Neural cell (in vitro differentiated cells): ENCODE data around the gene CAND1. TPM values are rescaled to one million over a fixed set of nuclear protein-coding genes. Genes with fewer than 3 reads are reported as not detected.

Experiments used
- H2AFZ ChIP-seq: fragments of 200-600, 300-800 bp; sonication (generic), shearing (Covaris generic); 2 replicates; pipeline ENCODE4 v1.6.0; 2014; ENCODE audit warnings: low read depth, mild to moderate bottlenecking, antibody characterized with exemption, low read length, moderate library complexity
- H3F3A ChIP-seq: fragments of 200-600 bp; shearing (Covaris generic); 2 replicates; pipeline ENCODE4 v1.6.1; 2016; ENCODE audit warnings: mild to moderate bottlenecking, moderate library complexity, mixed read lengths, antibody characterized with exemption, low read length; ENCODE audit not compliant: insufficient read depth, poor library complexity, severe bottlenecking
- H3K27ac ChIP-seq: fragments of 200-600, 300-800 bp; sonication (generic), shearing (Covaris generic); 2 replicates; pipeline ENCODE4 v1.5.1; 2014; ENCODE audit warnings: mild to moderate bottlenecking, low read length, moderate library complexity
- H3K27me3 ChIP-seq: fragments of 300-800, 200-600 bp; sonication (generic), shearing (Covaris generic); 2 replicates; pipeline ENCODE4 v1.6.0; 2014; ENCODE audit warnings: mild to moderate bottlenecking, low read depth, low read length, moderate library complexity; ENCODE audit not compliant: insufficient read depth
- H3K36me3 ChIP-seq: fragments of 300-800, 200-600 bp; sonication (generic), shearing (Covaris generic); 2 replicates; pipeline ENCODE4 v1.5.1; 2014; ENCODE audit warnings: mild to moderate bottlenecking, antibody characterized with exemption, low read length, moderate library complexity; ENCODE audit not compliant: insufficient read depth
- H3K4me2 ChIP-seq: fragments of 300-800, 200-600 bp; sonication (generic), shearing (Covaris generic); 2 replicates; pipeline ENCODE4 v1.6.0; 2014; ENCODE audit warnings: mild to moderate bottlenecking, low read length
- H3K4me3 ChIP-seq: fragments of 300-800, 200-600 bp; sonication (generic), shearing (Covaris generic); 2 replicates; pipeline ENCODE4 v1.5.1; 2014; ENCODE audit warnings: mild to moderate bottlenecking, low read length, moderate library complexity
- H3K79me2 ChIP-seq: fragments of 200-600 bp; shearing (Covaris generic); replicated peaks from 2 replicates; pipeline ENCODE4 v1.6.0; 2014; ENCODE audit warnings: mild to moderate bottlenecking, low read length, moderate library complexity; ENCODE audit not compliant: insufficient read depth
- H3K9ac ChIP-seq: fragments of 300-800, 200-600 bp; sonication (generic), shearing (Covaris generic); 2 replicates; pipeline ENCODE4 v1.6.1; 2016; ENCODE audit warnings: mild to moderate bottlenecking, low read length, mixed read lengths
- H3K9me2 ChIP-seq: fragments of 200-600 bp; shearing (Covaris generic); 2 replicates; pipeline ENCODE4 v1.6.1; 2016; ENCODE audit warnings: mild to moderate bottlenecking, low read length, mixed read lengths; ENCODE audit not compliant: insufficient read depth
- H3K9me3 ChIP-seq: fragments of 200-600, 300-800 bp; sonication (generic), shearing (Covaris generic); 2 replicates; pipeline ENCODE4 v1.6.1; 2016; ENCODE audit warnings: mild to moderate bottlenecking, mixed run types, low read length, moderate library complexity, mixed read lengths
- H4K20me1 ChIP-seq: fragments of 200-600 bp; shearing (Covaris generic); 2 replicates; pipeline ENCODE4 v1.6.1; 2016; ENCODE audit warnings: mild to moderate bottlenecking, mixed run types; ENCODE audit not compliant: insufficient read depth
- CTCF ChIP-seq: fragments of 450-650 bp; IDR thresholded peaks from 2 replicates; pipeline ENCODE4 v1.5.1; 2014; ENCODE audit warnings: antibody characterized with exemption, mild to moderate bottlenecking, moderate library complexity; ENCODE audit not compliant: poor library complexity, severe bottlenecking
- EP300 ChIP-seq: fragments of 450-650 bp; conservative IDR thresholded peaks from 2 replicates; pipeline ENCODE4 v1.6.1; 2014; ENCODE audit warnings: antibody characterized with exemption, mild to moderate bottlenecking, moderate library complexity; ENCODE audit not compliant: poor library complexity, severe bottlenecking
- EZH2 ChIP-seq: fragments of 200-600, 300-800 bp; shearing (Covaris generic), sonication (generic); IDR thresholded peaks from 2 replicates; pipeline ENCODE4 v1.6.1; 2014; ENCODE audit warnings: antibody characterized with exemption, low read length, borderline replicate concordance, mild to moderate bottlenecking; ENCODE audit not compliant: insufficient read depth, poor library complexity, severe bottlenecking
- MXI1 ChIP-seq: fragments of 450-650 bp; conservative IDR thresholded peaks from 2 replicates; pipeline ENCODE4 v1.6.1; 2014; ENCODE audit warnings: antibody characterized with exemption, mild to moderate bottlenecking; ENCODE audit not compliant: poor library complexity, severe bottlenecking
- POLR2AphosphoS5 ChIP-seq: IDR thresholded peaks from 2 replicates; pipeline ENCODE4 v1.6.1; 2012
- RAD21 ChIP-seq: fragments of 450-650 bp; conservative IDR thresholded peaks from 2 replicates; pipeline ENCODE4 v1.6.1; 2014; ENCODE audit warnings: antibody characterized with exemption, mild to moderate bottlenecking, moderate library complexity
- REST ChIP-seq: IDR thresholded peaks from 2 replicates; pipeline ENCODE4 v1.6.1; 2012; ENCODE audit warnings: borderline replicate concordance
- SMC3 ChIP-seq: fragments of 450-650 bp; conservative IDR thresholded peaks from 2 replicates; pipeline ENCODE4 v1.6.1; 2014; ENCODE audit warnings: antibody characterized with exemption, mild to moderate bottlenecking, moderate library complexity; ENCODE audit not compliant: poor library complexity
- TAF1 ChIP-seq: IDR thresholded peaks from 2 replicates; pipeline ENCODE4 v1.6.1; 2012; ENCODE audit warnings: low read depth
- polyA plus RNA-seq: library from polyadenylated mRNA; depleted of rRNA; stranded (reverse); fragments of >200 nt; gene quantifications from 2 replicates; pipeline ENCODE4 v1.2.3, GENCODE V29; 2014

Gene CAND1
- polyA plus RNA-seq, 1 donor from 2014 or later = 132 TPM

- Histone ChIP-seq H3K4me2 (no peak overlapping the region), H3F3A (no peaks in the 10 kb centered on the region), H2AFZ (no peak overlapping the region)
Observed at GRCh38 chr12:67356380-67356774, 87.2 kb downstream of the CAND1 start.

GRCh38 chr12:67357376-67358125 lies 88.4 kb downstream of the CAND1 start:
- H3K36me3 ChIP-seq = no peaks in the 10 kb centered on the region
- no peak overlapping the region for H2AFZ ChIP-seq
- H3K27me3 ChIP-seq = no peaks in the 10 kb centered on the region
- H4K20me1 ChIP-seq = no peaks in the 10 kb centered on the region
- H3K4me2 ChIP-seq = no peak overlapping the region
- H3K27ac ChIP-seq = no peak overlapping the region
- TF ChIP-seq REST = no peak
- no peak for TF ChIP-seq EP300
- TF ChIP-seq MXI1 = no peak
- TF ChIP-seq SMC3 = no peak
- H3K4me3 ChIP-seq = no peak overlapping the region
- no peak overlapping the region for H3K9ac ChIP-seq
- H3K79me2 ChIP-seq = no peaks in the 10 kb centered on the region
- H3K9me3 ChIP-seq = no peaks in the 10 kb centered on the region
- H3F3A ChIP-seq = no peaks in the 10 kb centered on the region
- no peaks in the 10 kb centered on the region for H3K9me2 ChIP-seq

More at GRCh38 chr12:67356380-67356774, 87.2 kb downstream of the CAND1 start:
- Histone ChIP-seq H4K20me1 (no peaks in the 10 kb centered on the region), H3K4me3 (no peak overlapping the region), H3K9ac (no peak overlapping the region), H3K9me2 (no peaks in the 10 kb centered on the region), H3K27me3 (no peaks in the 10 kb centered on the region), H3K36me3 (no peaks in the 10 kb centered on the region), H3K79me2 (no peaks in the 10 kb centered on the region), H3K27ac (no peak overlapping the region), H3K9me3 (no peaks in the 10 kb centered on the region)
- TF ChIP-seq MXI1 (no peak), TAF1 (no peak), EP300 (no peak), EZH2 (no peak), CTCF (no peak), SMC3 (no peak), REST (no peak), POLR2AphosphoS5 (no peak), RAD21 (no peak)
